ENCODE measurements around the gene HSD3B1. TPM values are rescaled to one million over a fixed set of nuclear protein-coding genes. Genes with fewer than 3 reads are reported as not detected.

HSD3B1 gene
- total RNA-seq, 1 experiment from 2014 or later: not detected

GRCh38 chr1:119541389-119541788 is 34.4 kb downstream of the HSD3B1 start:
- no peak for ATAC-seq
- ChIA-PET CTCF (no interaction called here), POLR2A (no interaction called here)
- TF ChIP-seq, protein P1, sequence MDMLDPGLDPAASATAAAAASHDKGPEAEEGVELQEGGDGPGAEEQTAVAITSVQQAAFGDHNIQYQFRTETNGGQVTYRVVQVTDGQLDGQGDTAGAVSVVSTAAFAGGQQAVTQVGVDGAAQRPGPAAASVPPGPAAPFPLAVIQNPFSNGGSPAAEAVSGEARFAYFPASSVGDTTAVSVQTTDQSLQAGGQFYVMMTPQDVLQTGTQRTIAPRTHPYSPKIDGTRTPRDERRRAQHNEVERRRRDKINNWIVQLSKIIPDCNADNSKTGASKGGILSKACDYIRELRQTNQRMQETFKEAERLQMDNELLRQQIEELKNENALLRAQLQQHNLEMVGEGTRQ (CRISPR knock-in tag; IDR thresholded peaks at IDR 0.05): no peak
- TF ChIP-seq JUN (CRISPR knock-in tag; IDR thresholded peaks at IDR 0.05) (no peak), GTF2I (CRISPR knock-in tag; conservative IDR thresholded peaks at IDR 0.05) (no peak), ZNF232 (CRISPR knock-in tag; IDR thresholded peaks at IDR 0.05) (no peak), CREM (CRISPR knock-in tag; IDR thresholded peaks at IDR 0.05) (no peak), ESRRA (CRISPR knock-in tag; IDR thresholded peaks at IDR 0.05; ENCODE audit: borderline replicate concordance) (no peak)
- H3K27ac Mint-ChIP-seq: no peak overlapping the region
- H3K4me3 Mint-ChIP-seq: no peak overlapping the region
- H3K9me3 Mint-ChIP-seq: no peaks in the 10 kb centered on the region
- H3K36me3 Mint-ChIP-seq: no peaks in the 10 kb centered on the region
- H3K27me3 Mint-ChIP-seq (ENCODE audit: low read depth): no peaks in the 10 kb centered on the region; the same call in 1 of the 2 replicates
- no peak for DNase-seq (ENCODE audit: low spot score)
- H3K4me1 Mint-ChIP-seq: no peaks in the 10 kb centered on the region

DNA sequence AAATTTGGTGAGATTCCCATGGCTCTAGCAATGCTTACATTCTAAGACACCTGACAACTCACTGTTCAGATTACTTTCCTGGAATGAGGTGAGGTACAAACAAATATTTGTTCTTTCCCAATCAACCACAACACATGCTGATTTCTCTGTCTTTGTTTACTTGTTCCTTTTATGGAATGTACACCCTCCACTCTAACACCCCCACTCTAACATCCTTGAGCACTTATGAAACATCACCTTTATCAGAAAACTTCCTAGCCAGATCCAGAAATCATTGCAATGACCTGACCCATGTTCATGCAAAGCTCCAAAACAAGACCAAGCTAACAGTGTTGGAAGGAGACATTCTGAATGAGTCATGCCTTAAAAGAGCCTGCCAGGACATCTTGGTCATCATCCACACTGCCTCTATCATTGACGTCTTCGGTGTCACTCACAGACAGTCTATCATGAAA is 35.5 kb downstream of the HSD3B1 start:
- DNase-seq (ENCODE audit: low spot score): no peak
- no peaks in the 10 kb centered on the region; the same call in 1 of the 2 replicates for H3K27me3 Mint-ChIP-seq (ENCODE audit: low read depth)
- H3K9me3 Mint-ChIP-seq: no peaks in the 10 kb centered on the region
- CTCF ChIA-PET: no interaction called here
- ATAC-seq: no peak
- POLR2A ChIA-PET: no interaction called here
- no peak overlapping the region for H3K4me3 Mint-ChIP-seq
- no peaks in the 10 kb centered on the region for H3K4me1 Mint-ChIP-seq
- no peak overlapping the region for H3K27ac Mint-ChIP-seq
- H3K36me3 Mint-ChIP-seq: no peaks in the 10 kb centered on the region
- TF ChIP-seq, protein P2, sequence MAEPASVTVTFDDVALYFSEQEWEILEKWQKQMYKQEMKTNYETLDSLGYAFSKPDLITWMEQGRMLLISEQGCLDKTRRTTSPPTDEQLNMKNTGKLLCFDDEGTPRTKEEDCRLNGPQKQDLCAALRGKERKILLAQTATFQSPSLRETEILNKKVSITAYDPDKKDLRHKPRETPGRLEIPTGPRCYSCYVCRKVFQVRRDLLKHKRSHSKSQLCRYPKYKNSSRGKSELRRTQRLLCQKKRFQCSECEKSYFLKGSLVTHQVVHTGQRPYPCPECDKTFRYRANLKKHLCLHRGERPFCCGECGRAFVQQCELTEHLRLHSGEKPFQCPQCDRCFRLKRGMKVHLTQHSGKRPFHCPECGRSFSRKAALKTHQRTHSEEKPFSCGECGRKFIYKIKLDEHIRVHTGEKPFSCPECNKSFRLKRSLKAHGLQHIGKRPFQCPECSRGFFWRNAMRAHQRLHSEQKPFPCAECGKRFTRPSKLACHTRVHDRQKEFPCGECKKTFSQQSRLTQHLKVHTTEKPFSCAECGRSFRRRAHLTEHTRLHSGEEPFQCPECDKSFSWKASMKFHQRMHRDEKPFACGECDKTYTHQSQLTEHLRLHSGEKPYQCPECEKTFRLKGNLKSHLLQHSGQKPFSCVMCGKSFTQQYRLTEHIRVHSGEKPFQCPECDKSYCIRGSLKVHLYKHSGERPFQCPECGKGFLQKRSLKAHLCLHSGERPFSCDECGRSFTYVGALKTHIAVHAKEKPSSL (CRISPR knock-in tag; conservative IDR thresholded peaks at IDR 0.05): no peak
- TF ChIP-seq GRHL2 (CRISPR knock-in tag; IDR thresholded peaks at IDR 0.05; ENCODE audit: insufficient replicate concordance, severe bottlenecking) (no peak), PRDM15 (CRISPR knock-in tag; IDR thresholded peaks at IDR 0.05) (no peak), SMAD4 (CRISPR knock-in tag; IDR thresholded peaks at IDR 0.05) (no peak), NR3C1 (CRISPR knock-in tag; conservative IDR thresholded peaks at IDR 0.05; ENCODE audit: low read depth) (no peak), MXD4 (CRISPR knock-in tag; IDR thresholded peaks at IDR 0.05; ENCODE audit: borderline replicate concordance) (no peak), SP1 (CRISPR knock-in tag; conservative IDR thresholded peaks at IDR 0.05) (no peak), ZNF317 (CRISPR knock-in tag; IDR thresholded peaks at IDR 0.05; ENCODE audit: borderline replicate concordance, low read depth) (no peak), HMGXB4 (CRISPR knock-in tag; IDR thresholded peaks at IDR 0.05) (no peak), OVOL2 (CRISPR knock-in tag; IDR thresholded peaks at IDR 0.05; ENCODE audit: borderline replicate concordance) (no peak), CREM (CRISPR knock-in tag; IDR thresholded peaks at IDR 0.05) (no peak)
- TF ChIP-seq, protein P3, sequence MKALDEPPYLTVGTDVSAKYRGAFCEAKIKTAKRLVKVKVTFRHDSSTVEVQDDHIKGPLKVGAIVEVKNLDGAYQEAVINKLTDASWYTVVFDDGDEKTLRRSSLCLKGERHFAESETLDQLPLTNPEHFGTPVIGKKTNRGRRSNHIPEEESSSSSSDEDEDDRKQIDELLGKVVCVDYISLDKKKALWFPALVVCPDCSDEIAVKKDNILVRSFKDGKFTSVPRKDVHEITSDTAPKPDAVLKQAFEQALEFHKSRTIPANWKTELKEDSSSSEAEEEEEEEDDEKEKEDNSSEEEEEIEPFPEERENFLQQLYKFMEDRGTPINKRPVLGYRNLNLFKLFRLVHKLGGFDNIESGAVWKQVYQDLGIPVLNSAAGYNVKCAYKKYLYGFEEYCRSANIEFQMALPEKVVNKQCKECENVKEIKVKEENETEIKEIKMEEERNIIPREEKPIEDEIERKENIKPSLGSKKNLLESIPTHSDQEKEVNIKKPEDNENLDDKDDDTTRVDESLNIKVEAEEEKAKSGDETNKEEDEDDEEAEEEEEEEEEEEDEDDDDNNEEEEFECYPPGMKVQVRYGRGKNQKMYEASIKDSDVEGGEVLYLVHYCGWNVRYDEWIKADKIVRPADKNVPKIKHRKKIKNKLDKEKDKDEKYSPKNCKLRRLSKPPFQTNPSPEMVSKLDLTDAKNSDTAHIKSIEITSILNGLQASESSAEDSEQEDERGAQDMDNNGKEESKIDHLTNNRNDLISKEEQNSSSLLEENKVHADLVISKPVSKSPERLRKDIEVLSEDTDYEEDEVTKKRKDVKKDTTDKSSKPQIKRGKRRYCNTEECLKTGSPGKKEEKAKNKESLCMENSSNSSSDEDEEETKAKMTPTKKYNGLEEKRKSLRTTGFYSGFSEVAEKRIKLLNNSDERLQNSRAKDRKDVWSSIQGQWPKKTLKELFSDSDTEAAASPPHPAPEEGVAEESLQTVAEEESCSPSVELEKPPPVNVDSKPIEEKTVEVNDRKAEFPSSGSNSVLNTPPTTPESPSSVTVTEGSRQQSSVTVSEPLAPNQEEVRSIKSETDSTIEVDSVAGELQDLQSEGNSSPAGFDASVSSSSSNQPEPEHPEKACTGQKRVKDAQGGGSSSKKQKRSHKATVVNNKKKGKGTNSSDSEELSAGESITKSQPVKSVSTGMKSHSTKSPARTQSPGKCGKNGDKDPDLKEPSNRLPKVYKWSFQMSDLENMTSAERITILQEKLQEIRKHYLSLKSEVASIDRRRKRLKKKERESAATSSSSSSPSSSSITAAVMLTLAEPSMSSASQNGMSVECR (CRISPR knock-in tag; IDR thresholded peaks at IDR 0.05; ENCODE audit: borderline replicate concordance): no peak
- TF ChIP-seq, protein P4, sequence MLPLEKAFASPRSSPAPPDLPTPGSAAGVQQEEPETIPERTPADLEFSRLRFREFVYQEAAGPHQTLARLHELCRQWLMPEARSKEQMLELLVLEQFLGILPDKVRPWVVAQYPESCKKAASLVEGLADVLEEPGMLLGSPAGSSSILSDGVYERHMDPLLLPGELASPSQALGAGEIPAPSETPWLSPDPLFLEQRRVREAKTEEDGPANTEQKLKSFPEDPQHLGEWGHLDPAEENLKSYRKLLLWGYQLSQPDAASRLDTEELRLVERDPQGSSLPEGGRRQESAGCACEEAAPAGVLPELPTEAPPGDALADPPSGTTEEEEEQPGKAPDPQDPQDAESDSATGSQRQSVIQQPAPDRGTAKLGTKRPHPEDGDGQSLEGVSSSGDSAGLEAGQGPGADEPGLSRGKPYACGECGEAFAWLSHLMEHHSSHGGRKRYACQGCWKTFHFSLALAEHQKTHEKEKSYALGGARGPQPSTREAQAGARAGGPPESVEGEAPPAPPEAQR (CRISPR knock-in tag; IDR thresholded peaks at IDR 0.05): no peak
- TF ChIP-seq, protein P5, sequence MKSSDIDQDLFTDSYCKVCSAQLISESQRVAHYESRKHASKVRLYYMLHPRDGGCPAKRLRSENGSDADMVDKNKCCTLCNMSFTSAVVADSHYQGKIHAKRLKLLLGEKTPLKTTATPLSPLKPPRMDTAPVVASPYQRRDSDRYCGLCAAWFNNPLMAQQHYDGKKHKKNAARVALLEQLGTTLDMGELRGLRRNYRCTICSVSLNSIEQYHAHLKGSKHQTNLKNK (CRISPR knock-in tag; IDR thresholded peaks at IDR 0.05): no peak

Measured in WTC11 (cell line).